GM13976 (cell line): ENCODE measurements around the gene CLEC2L.

Source experiments
- DNase-seq: peaks from one replicate; pipeline ENCODE4 v3.0.0; 2012; ENCODE audit warnings: low spot score
- in situ Hi-C: fragments of 300-500 bp; cut with MboI; formaldehyde crosslinking; loops from one replicate; pipeline ENCODE4 v1.12.0; 2022; ENCODE audit warnings: low sequenced_read_pairs, mixed read lengths, inconsistent platforms; ENCODE audit not compliant: unreplicated experiment
- TF ChIP-seq, protein P1 (sequence below): IDR thresholded peaks from 2 replicates; pipeline ENCODE4 v1.5.1; 2012; ENCODE audit warnings: borderline replicate concordance, mild to moderate bottlenecking; ENCODE audit not compliant: insufficient read depth; ENCODE audit errors: extremely low read depth, missing control alignments, control extremely low read depth

Gene CLEC2L

GRCh38 chr7:139482662-139483466 is 40.6 kb upstream of the CLEC2L start:
- DNase-seq: peak; percentile 49
- TF ChIP-seq, protein P1, sequence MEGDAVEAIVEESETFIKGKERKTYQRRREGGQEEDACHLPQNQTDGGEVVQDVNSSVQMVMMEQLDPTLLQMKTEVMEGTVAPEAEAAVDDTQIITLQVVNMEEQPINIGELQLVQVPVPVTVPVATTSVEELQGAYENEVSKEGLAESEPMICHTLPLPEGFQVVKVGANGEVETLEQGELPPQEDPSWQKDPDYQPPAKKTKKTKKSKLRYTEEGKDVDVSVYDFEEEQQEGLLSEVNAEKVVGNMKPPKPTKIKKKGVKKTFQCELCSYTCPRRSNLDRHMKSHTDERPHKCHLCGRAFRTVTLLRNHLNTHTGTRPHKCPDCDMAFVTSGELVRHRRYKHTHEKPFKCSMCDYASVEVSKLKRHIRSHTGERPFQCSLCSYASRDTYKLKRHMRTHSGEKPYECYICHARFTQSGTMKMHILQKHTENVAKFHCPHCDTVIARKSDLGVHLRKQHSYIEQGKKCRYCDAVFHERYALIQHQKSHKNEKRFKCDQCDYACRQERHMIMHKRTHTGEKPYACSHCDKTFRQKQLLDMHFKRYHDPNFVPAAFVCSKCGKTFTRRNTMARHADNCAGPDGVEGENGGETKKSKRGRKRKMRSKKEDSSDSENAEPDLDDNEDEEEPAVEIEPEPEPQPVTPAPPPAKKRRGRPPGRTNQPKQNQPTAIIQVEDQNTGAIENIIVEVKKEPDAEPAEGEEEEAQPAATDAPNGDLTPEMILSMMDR: no peak
- in situ Hi-C loops: loop anchor here (25.0 kb wide), 1 partner anchor 529 kb away; no protein-coding TSS in a partner anchor

GRCh38 chr7:139487366-139488080 is 36.0 kb upstream of the CLEC2L start:
- TF ChIP-seq, protein P1: no peak
- in situ Hi-C loops: loop anchor here (25.0 kb wide), 1 partner anchor 525 kb away; no protein-coding TSS in a partner anchor
- no peak for DNase-seq

GRCh38 chr7:139488810-139489209 is 34.7 kb upstream of the CLEC2L start:
- in situ Hi-C loops: loop anchor here (25.0 kb wide), 1 partner anchor 523 kb away; no protein-coding TSS in a partner anchor
- DNase-seq: no peak
- TF ChIP-seq, protein P1: no peak

- TF ChIP-seq, protein P1: no peak
- in situ Hi-C loops: loop anchor here (25.0 kb wide), 1 partner anchor 522 kb away; no protein-coding TSS in a partner anchor
- no peak for DNase-seq
Observed at GRCh38 chr7:139490130-139490529, 33.4 kb upstream of the CLEC2L start.

GRCh38 chr7:139492293-139492692 is 31.2 kb upstream of the CLEC2L start:
- no peak for DNase-seq
- in situ Hi-C loops: loop anchor here (25.0 kb wide), 1 partner anchor 520 kb away; no protein-coding TSS in a partner anchor
- TF ChIP-seq, protein P1: no peak

- TF ChIP-seq, protein P1: no peak
- in situ Hi-C loops: loop anchor here (25.0 kb wide), 1 partner anchor 517 kb away; no protein-coding TSS in a partner anchor
- peak; percentile 80 for DNase-seq
Observed at GRCh38 chr7:139494835-139495579, 28.5 kb upstream of the CLEC2L start.
